ENCODE measurements around the gene PDZD8. TPM values are rescaled to one million over a fixed set of nuclear protein-coding genes. Genes with fewer than 3 reads are reported as not detected.

Gene PDZD8
- total RNA-seq, 1 experiment from 2014 or later: 13.6 TPM

- BruUV-seq (replicated peaks): no TSS peak
These were observed 22.5 kb downstream of the PDZD8 start for GRCh38 chr10:117352724-117353123.

GRCh38 chr10:117351996-117352395, 23.2 kb downstream of the PDZD8 start:
- ATAC-seq: no peak
- CTCF ChIA-PET: no interaction called here

More at GRCh38 chr10:117352724-117353123, 22.5 kb downstream of the PDZD8 start:
- Histone ChIP-seq H3K9me2 (replicated peaks; ENCODE audit: low read length) (no peaks in the 10 kb centered on the region), H3K9ac (ENCODE audit: low read length) (no peak overlapping the region), H3K9me3 (ENCODE audit: low read length) (no peaks in the 10 kb centered on the region), H4K20me1 (ENCODE audit: low read length) (no peaks in the 10 kb centered on the region; the same call in 1 of the 2 replicates), H3F3A (ENCODE audit: low read length, unreplicated experiment) (no peaks in the 10 kb centered on the region), H2AFZ (ENCODE audit: low read length) (no peak overlapping the region), H3K4me2 (ENCODE audit: low read length) (no peak overlapping the region), H3K79me2 (ENCODE audit: low read length) (peaks cover 83% of the 10 kb centered on the region), H3K27ac (ENCODE audit: low read length) (no peak overlapping the region), H3K27me3 (ENCODE audit: low read length) (no peaks in the 10 kb centered on the region), H3K4me1 (ENCODE audit: insufficient read depth, low read length) (no peaks in the 10 kb centered on the region), H3K4me3 (ENCODE audit: low read length) (no peak overlapping the region), H3K36me3 (ENCODE audit: low read depth, low read length) (no peaks in the 10 kb centered on the region)
- TF ChIP-seq CTCF (conservative IDR thresholded peaks at IDR 0.05; ENCODE audit: low read depth, low read length): no peak
- TF ChIP-seq EZH2phosphoT487 (IDR thresholded peaks at IDR 0.05; ENCODE audit: borderline replicate concordance, low read length): no peak
- TF ChIP-seq EZH2 (IDR thresholded peaks at IDR 0.05; ENCODE audit: low read length, unreplicated experiment): no peak
- intact Hi-C loops (cut with micrococcal nuclease): no loop called here
- ChIA-PET CTCF (no interaction called here), POLR2A (ENCODE audit: unreplicated experiment) (no interaction called here)
- DNase-seq (no peak), ATAC-seq (no peak)

More at GRCh38 chr10:117351996-117352395, 23.2 kb downstream of the PDZD8 start:
- no peak overlapping the region for H2AFZ ChIP-seq (ENCODE audit: low read length)
- intact Hi-C loops (cut with micrococcal nuclease): no loop called here
- no peaks in the 10 kb centered on the region for H3K36me3 ChIP-seq (ENCODE audit: low read depth, low read length)
- no peak overlapping the region for H3K9ac ChIP-seq (ENCODE audit: low read length)
- H3K4me1 ChIP-seq (ENCODE audit: insufficient read depth, low read length): no peaks in the 10 kb centered on the region
- no peaks in the 10 kb centered on the region for H3K9me3 ChIP-seq (ENCODE audit: low read length)
- DNase-seq: no peak
- no TSS peak for BruUV-seq (replicated peaks)
- no peak overlapping the region for H3K4me2 ChIP-seq (ENCODE audit: low read length)
- POLR2A ChIA-PET (ENCODE audit: unreplicated experiment): no interaction called here
- H3K4me3 ChIP-seq (ENCODE audit: low read length): no peak overlapping the region
- TF ChIP-seq CTCF (conservative IDR thresholded peaks at IDR 0.05; ENCODE audit: low read depth, low read length) (no peak), EZH2phosphoT487 (IDR thresholded peaks at IDR 0.05; ENCODE audit: borderline replicate concordance, low read length) (no peak), EZH2 (IDR thresholded peaks at IDR 0.05; ENCODE audit: low read length, unreplicated experiment) (no peak)
- H3K27ac ChIP-seq (ENCODE audit: low read length): no peak overlapping the region
- no peaks in the 10 kb centered on the region for H3K27me3 ChIP-seq (ENCODE audit: low read length)
- H3K9me2 ChIP-seq (replicated peaks; ENCODE audit: low read length): no peaks in the 10 kb centered on the region
- H3K79me2 ChIP-seq (ENCODE audit: low read length): peaks cover 84% of the 10 kb centered on the region
- no peaks in the 10 kb centered on the region; the same call in 1 of the 2 replicates for H4K20me1 ChIP-seq (ENCODE audit: low read length)
- H3F3A ChIP-seq (ENCODE audit: low read length, unreplicated experiment): no peaks in the 10 kb centered on the region
